Measurements from ENCODE around the gene WASHC1.
"Not testable (repeated sequence)": the region's sequence is repeated elsewhere in the genome, so short reads cannot be mapped to it uniquely, and the experiment has no call there.

DNA sequence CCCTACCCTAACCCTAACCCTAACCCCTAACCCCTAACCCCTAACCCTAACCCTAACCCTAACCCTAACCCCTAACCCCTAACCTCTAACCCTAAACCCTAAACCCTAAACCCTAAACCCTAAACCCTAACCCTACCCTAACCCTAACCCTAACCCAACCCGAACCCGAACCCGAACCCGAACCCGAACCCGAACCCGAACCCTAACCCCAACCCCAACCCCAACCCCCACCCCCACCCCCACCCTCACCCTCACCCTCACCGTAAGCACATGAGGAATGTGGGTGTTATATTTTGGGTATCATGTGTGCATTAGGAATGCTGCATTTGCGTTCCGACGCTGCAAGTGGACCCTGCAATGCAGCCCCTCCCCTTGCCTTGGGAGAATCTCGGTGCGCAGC lies 19.0 kb downstream of the WASHC1 start:
- TF ChIP-seq, protein P1, sequence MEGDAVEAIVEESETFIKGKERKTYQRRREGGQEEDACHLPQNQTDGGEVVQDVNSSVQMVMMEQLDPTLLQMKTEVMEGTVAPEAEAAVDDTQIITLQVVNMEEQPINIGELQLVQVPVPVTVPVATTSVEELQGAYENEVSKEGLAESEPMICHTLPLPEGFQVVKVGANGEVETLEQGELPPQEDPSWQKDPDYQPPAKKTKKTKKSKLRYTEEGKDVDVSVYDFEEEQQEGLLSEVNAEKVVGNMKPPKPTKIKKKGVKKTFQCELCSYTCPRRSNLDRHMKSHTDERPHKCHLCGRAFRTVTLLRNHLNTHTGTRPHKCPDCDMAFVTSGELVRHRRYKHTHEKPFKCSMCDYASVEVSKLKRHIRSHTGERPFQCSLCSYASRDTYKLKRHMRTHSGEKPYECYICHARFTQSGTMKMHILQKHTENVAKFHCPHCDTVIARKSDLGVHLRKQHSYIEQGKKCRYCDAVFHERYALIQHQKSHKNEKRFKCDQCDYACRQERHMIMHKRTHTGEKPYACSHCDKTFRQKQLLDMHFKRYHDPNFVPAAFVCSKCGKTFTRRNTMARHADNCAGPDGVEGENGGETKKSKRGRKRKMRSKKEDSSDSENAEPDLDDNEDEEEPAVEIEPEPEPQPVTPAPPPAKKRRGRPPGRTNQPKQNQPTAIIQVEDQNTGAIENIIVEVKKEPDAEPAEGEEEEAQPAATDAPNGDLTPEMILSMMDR (conservative IDR thresholded peaks at IDR 0.05 in 1 of 2, IDR thresholded peaks at IDR 0.05 in 1 of 2; ENCODE audit: low read depth in 1 of 2, low read length in 2 of 2) = not testable (repeated sequence)
- TF ChIP-seq EZH2 (IDR thresholded peaks at IDR 0.05; ENCODE audit: low read length, missing control alignments) = not testable (repeated sequence)

Measured in fibroblast of lung (primary cell).